A673 (cell line): ENCODE results near the gene ARHGAP26. TPM values are rescaled to one million over a fixed set of nuclear protein-coding genes. Genes with fewer than 3 reads are reported as not detected.

Experiments used
- BruUV-seq: library from RNA; stranded (reverse); fragments of 400-500 nt; replicated peaks from 2 replicates; lab custom pipeline; 2021; lab: Mats Ljungman, UMichigan
- CTCF ChIA-PET: fragments of 300-600 bp; sonication (Branson Sonifier 250); formaldehyde crosslinking; loops from one replicate; lab custom pipeline; 2022; ENCODE audit warnings: antibody characterized with exemption; lab: Charles Lee
- POLR2A ChIA-PET: fragments of 300-600 bp; sonication (Branson Sonifier 250); formaldehyde crosslinking; loops from one replicate; lab custom pipeline; 2022; ENCODE audit warnings: antibody characterized with exemption; ENCODE audit not compliant: low non-redundant PET; lab: Charles Lee
- DNase-seq: peaks from one replicate; pipeline ENCODE4 v3.0.0-alpha.2; 2015; ENCODE audit warnings: low spot score
- H3K27ac ChIP-seq: fragments of 200-600 bp; sonication (generic); 2 replicates; pipeline ENCODE4 v1.5.1; 2016; ENCODE audit warnings: mixed run types, low read depth, mild to moderate bottlenecking, mixed read lengths, antibody characterized with exemption, low read length; ENCODE audit not compliant: poor library complexity, severe bottlenecking
- H3K27me3 ChIP-seq: fragments of 200-600 bp; sonication (generic); replicated peaks from 2 replicates; pipeline ENCODE4 v1.6.1; 2017; ENCODE audit warnings: mixed run types, low read depth, mild to moderate bottlenecking, mixed read lengths, antibody characterized with exemption, low read length; ENCODE audit not compliant: insufficient read depth, poor library complexity
- H3K36me3 ChIP-seq: fragments of 200-600 bp; sonication (generic); 2 replicates; pipeline ENCODE4 v1.6.1; 2016; ENCODE audit warnings: mixed run types, mild to moderate bottlenecking, mixed read lengths, antibody characterized with exemption, low read length; ENCODE audit not compliant: insufficient read depth, poor library complexity, severe bottlenecking
- H3K4me1 ChIP-seq: fragments of 200-600 bp; sonication (generic); 2 replicates; pipeline ENCODE4 v1.6.1; 2017; ENCODE audit warnings: mixed run types, mild to moderate bottlenecking, mixed read lengths, antibody characterized with exemption, low read length; ENCODE audit not compliant: insufficient read depth, poor library complexity, severe bottlenecking
- H3K4me3 ChIP-seq: fragments of 200-600 bp; sonication (generic); 2 replicates; pipeline ENCODE4 v1.5.1; 2016; ENCODE audit warnings: low read depth, mixed run types, mild to moderate bottlenecking, mixed read lengths, low read length; ENCODE audit not compliant: poor library complexity, severe bottlenecking
- H3K9me3 ChIP-seq: fragments of 200-600 bp; sonication (generic); 2 replicates; pipeline ENCODE4 v1.6.1; 2016; ENCODE audit warnings: mixed run types, low read depth, mild to moderate bottlenecking, mixed read lengths, antibody characterized with exemption, low read length; ENCODE audit not compliant: poor library complexity, severe bottlenecking
- EZH2 ChIP-seq: fragments of 200-600 bp; sonication (generic); IDR thresholded peaks from 2 replicates; pipeline ENCODE4 v1.6.1; 2017; ENCODE audit warnings: borderline replicate concordance, low read depth, mild to moderate bottlenecking, mixed read lengths, antibody characterized with exemption, low read length; ENCODE audit not compliant: poor library complexity, severe bottlenecking
- intact Hi-C: fragments of 100-400 bp; cut with micrococcal nuclease; formaldehyde crosslinking; loops from one replicate; pipeline ENCODE4 v1.10.0; 2022; ENCODE audit not compliant: unreplicated experiment
- total RNA-seq: library from RNA; stranded (reverse); gene quantifications from 2 replicates; pipeline ENCODE4 v1.2.3, GENCODE V29; 2021
- TF ChIP-seq, protein P1 (sequence below): fragments of 300-800, 200-600 bp; sonication (generic); conservative IDR thresholded peaks from 2 replicates; pipeline ENCODE4 v1.5.1; 2017; ENCODE audit warnings: low read depth, mild to moderate bottlenecking, antibody characterized with exemption, low read length, moderate library complexity, mixed read lengths

ARHGAP26 gene
- total RNA-seq, 1 experiment from 2014 or later, result 25.5 TPM

DNA sequence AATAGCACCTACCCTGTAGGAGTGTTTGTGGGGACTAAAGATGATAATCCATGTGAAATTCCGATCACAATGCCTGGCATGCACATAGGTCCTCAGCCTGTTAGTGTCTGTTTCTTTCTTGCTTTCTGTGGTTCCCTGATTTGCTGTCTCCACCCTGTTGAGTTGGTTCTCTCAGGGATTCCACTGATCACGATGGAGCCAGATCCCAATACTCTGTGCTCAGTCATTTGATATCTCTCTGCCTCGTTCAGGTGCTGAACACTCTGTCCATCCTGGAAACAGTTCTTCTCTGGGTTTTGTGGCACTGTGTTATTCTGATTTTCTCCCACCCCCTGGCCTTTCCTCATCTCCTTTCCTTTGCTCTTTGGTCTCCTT lies 60.8 kb downstream of the ARHGAP26 start:
- intact Hi-C loops, result no loop called here
- H3K4me3 ChIP-seq, result no peak overlapping the region
- POLR2A ChIA-PET, result no interaction called here
- BruUV-seq, result no TSS peak
- peaks cover 13% of the 10 kb centered on the region for H3K4me1 ChIP-seq
- H3K36me3 ChIP-seq, result no peaks in the 10 kb centered on the region
- H3K27ac ChIP-seq, result no peak overlapping the region
- DNase-seq, result no peak
- H3K27me3 ChIP-seq, result no peaks in the 10 kb centered on the region
- CTCF ChIA-PET, result no interaction called here
- TF ChIP-seq, protein P1, sequence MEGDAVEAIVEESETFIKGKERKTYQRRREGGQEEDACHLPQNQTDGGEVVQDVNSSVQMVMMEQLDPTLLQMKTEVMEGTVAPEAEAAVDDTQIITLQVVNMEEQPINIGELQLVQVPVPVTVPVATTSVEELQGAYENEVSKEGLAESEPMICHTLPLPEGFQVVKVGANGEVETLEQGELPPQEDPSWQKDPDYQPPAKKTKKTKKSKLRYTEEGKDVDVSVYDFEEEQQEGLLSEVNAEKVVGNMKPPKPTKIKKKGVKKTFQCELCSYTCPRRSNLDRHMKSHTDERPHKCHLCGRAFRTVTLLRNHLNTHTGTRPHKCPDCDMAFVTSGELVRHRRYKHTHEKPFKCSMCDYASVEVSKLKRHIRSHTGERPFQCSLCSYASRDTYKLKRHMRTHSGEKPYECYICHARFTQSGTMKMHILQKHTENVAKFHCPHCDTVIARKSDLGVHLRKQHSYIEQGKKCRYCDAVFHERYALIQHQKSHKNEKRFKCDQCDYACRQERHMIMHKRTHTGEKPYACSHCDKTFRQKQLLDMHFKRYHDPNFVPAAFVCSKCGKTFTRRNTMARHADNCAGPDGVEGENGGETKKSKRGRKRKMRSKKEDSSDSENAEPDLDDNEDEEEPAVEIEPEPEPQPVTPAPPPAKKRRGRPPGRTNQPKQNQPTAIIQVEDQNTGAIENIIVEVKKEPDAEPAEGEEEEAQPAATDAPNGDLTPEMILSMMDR, result no peak
- no peak for TF ChIP-seq EZH2
- no peaks in the 10 kb centered on the region for H3K9me3 ChIP-seq

DNA sequence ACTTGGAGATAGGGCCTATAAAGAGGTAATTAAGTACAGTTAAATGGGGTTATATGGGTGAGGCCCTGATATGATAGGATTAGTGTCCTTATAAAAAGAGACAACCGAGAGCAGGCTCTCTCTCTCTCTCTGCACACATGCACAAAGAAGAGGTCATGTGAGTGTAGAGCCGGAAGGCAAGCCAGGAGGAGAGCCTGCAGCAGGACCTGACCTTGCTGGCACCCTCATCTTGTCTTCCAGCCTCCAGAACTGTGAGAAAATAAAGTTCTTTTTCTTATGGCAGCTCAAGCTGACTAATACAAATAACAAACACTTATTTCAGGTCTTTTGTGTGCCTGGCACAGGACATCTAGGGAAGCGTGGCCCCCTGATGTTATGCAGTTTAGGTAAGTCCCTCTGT lies 62.1 kb downstream of the ARHGAP26 start:
- POLR2A ChIA-PET, result no interaction called here

DNA sequence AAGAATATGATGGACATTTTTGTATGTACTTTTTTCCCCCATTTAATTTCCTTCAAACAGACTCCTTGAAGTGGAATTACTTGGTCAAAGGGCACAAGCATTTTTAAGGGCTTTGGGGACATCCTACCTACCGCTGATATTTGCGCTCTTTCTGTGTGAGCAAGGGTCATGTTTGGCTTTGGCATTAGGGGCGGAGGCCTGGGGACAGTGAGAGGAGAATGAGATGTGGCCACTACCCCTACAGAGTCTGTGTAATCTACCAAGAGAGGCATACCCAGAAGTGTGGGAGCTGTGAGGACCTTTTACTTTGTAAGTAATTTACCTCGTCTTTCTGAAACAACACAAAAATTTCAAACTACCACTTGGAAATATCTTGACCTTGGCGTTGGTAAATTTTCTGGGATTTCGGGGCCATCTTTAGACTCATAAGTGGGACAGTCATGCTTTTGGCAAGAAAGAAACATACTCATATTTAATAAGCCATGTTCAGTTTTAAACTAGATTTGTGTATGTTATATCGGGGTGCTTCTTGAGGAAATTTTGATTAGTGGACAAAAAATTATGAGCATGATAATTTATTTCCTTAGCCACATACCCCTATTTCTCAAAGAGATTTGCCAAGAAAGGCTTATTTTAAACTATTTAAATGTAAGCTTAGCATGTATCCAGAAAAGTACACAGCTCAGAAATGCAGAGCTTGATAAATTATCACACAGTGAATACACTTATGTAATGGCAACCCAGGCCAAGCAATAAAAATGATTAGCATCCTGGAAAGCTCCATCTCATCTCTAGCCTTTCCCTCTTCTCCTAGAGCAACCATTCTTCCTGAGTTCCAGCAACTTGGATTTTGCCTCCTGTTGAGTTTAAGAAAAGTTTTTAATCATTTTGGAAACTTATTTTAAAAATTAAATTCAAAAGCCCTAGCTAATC lies 63.6 kb downstream of the ARHGAP26 start:
- TF ChIP-seq, protein P1, result no peak
- TF ChIP-seq EZH2, result no peak
- no peak for DNase-seq
- BruUV-seq, result no TSS peak
- Histone ChIP-seq H3K9me3 (no peaks in the 10 kb centered on the region), H3K36me3 (no peaks in the 10 kb centered on the region), H3K4me1 (no peaks in the 10 kb centered on the region), H3K27me3 (no peaks in the 10 kb centered on the region), H3K4me3 (no peak overlapping the region), H3K27ac (no peak overlapping the region)
- intact Hi-C loops, result no loop called here
- ChIA-PET POLR2A (no interaction called here), CTCF (no interaction called here)

More for the DNA sequence above, 62.1 kb downstream of the ARHGAP26 start:
- BruUV-seq, result no TSS peak
- Histone ChIP-seq H3K36me3 (no peaks in the 10 kb centered on the region), H3K9me3 (no peaks in the 10 kb centered on the region), H3K4me3 (no peak overlapping the region), H3K4me1 (peaks cover 2% of the 10 kb centered on the region), H3K27me3 (no peaks in the 10 kb centered on the region), H3K27ac (no peak overlapping the region)
- no peak for DNase-seq
- intact Hi-C loops, result no loop called here
- TF ChIP-seq EZH2, result no peak
- TF ChIP-seq, protein P1, result no peak
- CTCF ChIA-PET, result no interaction called here
